ENCODE results near the gene GABBR2.

GABBR2 gene

GRCh38 chr9:98568234-98568908 is 140.4 kb downstream of the GABBR2 start:
- no peaks in the 10 kb centered on the region for H3K27me3 ChIP-seq (ENCODE audit: insufficient read depth, low read length)
- H3K27ac ChIP-seq (ENCODE audit: low read depth, low read length): no peak overlapping the region
- H3K4me1 ChIP-seq (ENCODE audit: insufficient read depth, low read length): no peaks in the 10 kb centered on the region
- no peak overlapping the region for H3K4me3 ChIP-seq (ENCODE audit: low read length)
- H3K9ac ChIP-seq (ENCODE audit: low read depth, low read length): no peak overlapping the region
- H3K36me3 ChIP-seq (ENCODE audit: insufficient read depth, low read length): no peaks in the 10 kb centered on the region
- 91% methylated on average over 4 of the region's 4 CpGs for WGBS
- H3K9me3 ChIP-seq (ENCODE audit: insufficient read depth, low read depth, low read length): no peaks in the 10 kb centered on the region

- H3K4me1 ChIP-seq (ENCODE audit: insufficient read depth, low read length): no peaks in the 10 kb centered on the region
- H3K36me3 ChIP-seq (ENCODE audit: insufficient read depth, low read length): no peaks in the 10 kb centered on the region
- no peaks in the 10 kb centered on the region for H3K27me3 ChIP-seq (ENCODE audit: insufficient read depth, low read length)
- no peak overlapping the region for H3K27ac ChIP-seq (ENCODE audit: low read depth, low read length)
- H3K4me3 ChIP-seq (ENCODE audit: low read length): no peak overlapping the region
- 91% methylated on average over 8 of the region's 10 CpGs for WGBS
- no peaks in the 10 kb centered on the region for H3K9me3 ChIP-seq (ENCODE audit: insufficient read depth, low read depth, low read length)
- no peak overlapping the region for H3K9ac ChIP-seq (ENCODE audit: low read depth, low read length)
Observed at GRCh38 chr9:98567540-98568233, 141.0 kb downstream of the GABBR2 start.

- WGBS: 91% methylated on average over 15 of the region's 15 CpGs
- no peaks in the 10 kb centered on the region for H3K9me3 ChIP-seq (ENCODE audit: insufficient read depth, low read depth, low read length)
- no peaks in the 10 kb centered on the region for H3K4me1 ChIP-seq (ENCODE audit: insufficient read depth, low read length)
- no peak overlapping the region for H3K9ac ChIP-seq (ENCODE audit: low read depth, low read length)
- H3K27me3 ChIP-seq (ENCODE audit: insufficient read depth, low read length): no peaks in the 10 kb centered on the region
- H3K36me3 ChIP-seq (ENCODE audit: insufficient read depth, low read length): no peaks in the 10 kb centered on the region
- no peak overlapping the region for H3K27ac ChIP-seq (ENCODE audit: low read depth, low read length)
- H3K4me3 ChIP-seq (ENCODE audit: low read length): no peak overlapping the region
Observed at GRCh38 chr9:98565152-98566135, 143.3 kb downstream of the GABBR2 start.

- Histone ChIP-seq H3K27me3 (ENCODE audit: insufficient read depth, low read length) (no peaks in the 10 kb centered on the region), H3K4me3 (ENCODE audit: low read length) (no peak overlapping the region), H3K9me3 (ENCODE audit: insufficient read depth, low read depth, low read length) (no peaks in the 10 kb centered on the region), H3K4me1 (ENCODE audit: insufficient read depth, low read length) (no peaks in the 10 kb centered on the region), H3K36me3 (ENCODE audit: insufficient read depth, low read length) (no peaks in the 10 kb centered on the region), H3K27ac (ENCODE audit: low read depth, low read length) (no peak overlapping the region), H3K9ac (ENCODE audit: low read depth, low read length) (no peak overlapping the region)
- 88% methylated on average over 4 of the region's 4 CpGs for WGBS
Observed at GRCh38 chr9:98564714-98565113, 144.0 kb downstream of the GABBR2 start.

GRCh38 chr9:98563988-98564387 is 144.7 kb downstream of the GABBR2 start:
- Histone ChIP-seq H3K4me3 (ENCODE audit: low read length) (no peak overlapping the region), H3K9ac (ENCODE audit: low read depth, low read length) (no peak overlapping the region), H3K36me3 (ENCODE audit: insufficient read depth, low read length) (no peaks in the 10 kb centered on the region), H3K9me3 (ENCODE audit: insufficient read depth, low read depth, low read length) (no peaks in the 10 kb centered on the region), H3K27me3 (ENCODE audit: insufficient read depth, low read length) (no peaks in the 10 kb centered on the region), H3K27ac (ENCODE audit: low read depth, low read length) (no peak overlapping the region), H3K4me1 (ENCODE audit: insufficient read depth, low read length) (no peaks in the 10 kb centered on the region)
- 93% methylated on average over 5 of the region's 6 CpGs for WGBS

- H3K27me3 ChIP-seq (ENCODE audit: insufficient read depth, low read length): no peaks in the 10 kb centered on the region
- 94% methylated on average over 14 of the region's 14 CpGs for WGBS
- H3K9ac ChIP-seq (ENCODE audit: low read depth, low read length): no peak overlapping the region
- H3K4me3 ChIP-seq (ENCODE audit: low read length): no peak overlapping the region
- H3K4me1 ChIP-seq (ENCODE audit: insufficient read depth, low read length): no peaks in the 10 kb centered on the region
- no peaks in the 10 kb centered on the region for H3K9me3 ChIP-seq (ENCODE audit: insufficient read depth, low read depth, low read length)
- no peaks in the 10 kb centered on the region for H3K36me3 ChIP-seq (ENCODE audit: insufficient read depth, low read length)
- H3K27ac ChIP-seq (ENCODE audit: low read depth, low read length): no peak overlapping the region
Observed at GRCh38 chr9:98563212-98563907, 145.4 kb downstream of the GABBR2 start.

GRCh38 chr9:98559561-98559960 is 149.2 kb downstream of the GABBR2 start:
- no peaks in the 10 kb centered on the region for H3K9me3 ChIP-seq (ENCODE audit: insufficient read depth, low read depth, low read length)
- H3K9ac ChIP-seq (ENCODE audit: low read depth, low read length): no peak overlapping the region
- H3K4me1 ChIP-seq (ENCODE audit: insufficient read depth, low read length): no peaks in the 10 kb centered on the region
- H3K27ac ChIP-seq (ENCODE audit: low read depth, low read length): no peak overlapping the region
- H3K4me3 ChIP-seq (ENCODE audit: low read length): no peak overlapping the region
- H3K27me3 ChIP-seq (ENCODE audit: insufficient read depth, low read length): no peaks in the 10 kb centered on the region
- H3K36me3 ChIP-seq (ENCODE audit: insufficient read depth, low read length): no peaks in the 10 kb centered on the region

GRCh38 chr9:98558575-98558974 is 150.2 kb downstream of the GABBR2 start:
- H3K4me1 ChIP-seq (ENCODE audit: insufficient read depth, low read length): no peaks in the 10 kb centered on the region
- H3K36me3 ChIP-seq (ENCODE audit: insufficient read depth, low read length): no peaks in the 10 kb centered on the region
- no peaks in the 10 kb centered on the region for H3K27me3 ChIP-seq (ENCODE audit: insufficient read depth, low read length)
- WGBS: 93% methylated on average over 3 of the region's 3 CpGs
- H3K4me3 ChIP-seq (ENCODE audit: low read length): no peak overlapping the region
- H3K9ac ChIP-seq (ENCODE audit: low read depth, low read length): no peak overlapping the region
- no peak overlapping the region for H3K27ac ChIP-seq (ENCODE audit: low read depth, low read length)
- H3K9me3 ChIP-seq (ENCODE audit: insufficient read depth, low read depth, low read length): no peaks in the 10 kb centered on the region

- no peak overlapping the region for H3K27ac ChIP-seq (ENCODE audit: low read depth, low read length)
- no peak overlapping the region for H3K4me3 ChIP-seq (ENCODE audit: low read length)
- no peaks in the 10 kb centered on the region for H3K36me3 ChIP-seq (ENCODE audit: insufficient read depth, low read length)
- peaks cover 11% of the 10 kb centered on the region; the same call in 1 of the 2 replicates for H3K4me1 ChIP-seq (ENCODE audit: insufficient read depth, low read length)
- H3K9me3 ChIP-seq (ENCODE audit: insufficient read depth, low read depth, low read length): no peaks in the 10 kb centered on the region
- H3K9ac ChIP-seq (ENCODE audit: low read depth, low read length): no peak overlapping the region
- H3K27me3 ChIP-seq (ENCODE audit: insufficient read depth, low read length): no peaks in the 10 kb centered on the region
- WGBS: 92% methylated on average over 12 of the region's 12 CpGs
Observed at GRCh38 chr9:98556511-98556910, 152.2 kb downstream of the GABBR2 start.

- Histone ChIP-seq H3K4me1 (ENCODE audit: insufficient read depth, low read length) (peaks cover 14% of the 10 kb centered on the region; the same call in 1 of the 2 replicates), H3K9me3 (ENCODE audit: insufficient read depth, low read depth, low read length) (no peaks in the 10 kb centered on the region), H3K27ac (ENCODE audit: low read depth, low read length) (no peak overlapping the region), H3K27me3 (ENCODE audit: insufficient read depth, low read length) (no peaks in the 10 kb centered on the region), H3K4me3 (ENCODE audit: low read length) (no peak overlapping the region), H3K9ac (ENCODE audit: low read depth, low read length) (no peak overlapping the region), H3K36me3 (ENCODE audit: insufficient read depth, low read length) (no peaks in the 10 kb centered on the region)
- 91% methylated on average over 10 of the region's 10 CpGs for WGBS
Observed at GRCh38 chr9:98555651-98556465, 152.9 kb downstream of the GABBR2 start.

Data from HUES64 (cell line).